GM18907 (cell line): ENCODE data around the gene DERL3.

Experiments used
- ATAC-seq: cut with Tn5 transposase; IDR thresholded peaks from one replicate; pipeline ENCODE4 v1.9.1; 2021; ENCODE audit warnings: mild to moderate bottlenecking, moderate library complexity; ENCODE audit not compliant: unreplicated experiment

The DERL3 gene

DNA sequence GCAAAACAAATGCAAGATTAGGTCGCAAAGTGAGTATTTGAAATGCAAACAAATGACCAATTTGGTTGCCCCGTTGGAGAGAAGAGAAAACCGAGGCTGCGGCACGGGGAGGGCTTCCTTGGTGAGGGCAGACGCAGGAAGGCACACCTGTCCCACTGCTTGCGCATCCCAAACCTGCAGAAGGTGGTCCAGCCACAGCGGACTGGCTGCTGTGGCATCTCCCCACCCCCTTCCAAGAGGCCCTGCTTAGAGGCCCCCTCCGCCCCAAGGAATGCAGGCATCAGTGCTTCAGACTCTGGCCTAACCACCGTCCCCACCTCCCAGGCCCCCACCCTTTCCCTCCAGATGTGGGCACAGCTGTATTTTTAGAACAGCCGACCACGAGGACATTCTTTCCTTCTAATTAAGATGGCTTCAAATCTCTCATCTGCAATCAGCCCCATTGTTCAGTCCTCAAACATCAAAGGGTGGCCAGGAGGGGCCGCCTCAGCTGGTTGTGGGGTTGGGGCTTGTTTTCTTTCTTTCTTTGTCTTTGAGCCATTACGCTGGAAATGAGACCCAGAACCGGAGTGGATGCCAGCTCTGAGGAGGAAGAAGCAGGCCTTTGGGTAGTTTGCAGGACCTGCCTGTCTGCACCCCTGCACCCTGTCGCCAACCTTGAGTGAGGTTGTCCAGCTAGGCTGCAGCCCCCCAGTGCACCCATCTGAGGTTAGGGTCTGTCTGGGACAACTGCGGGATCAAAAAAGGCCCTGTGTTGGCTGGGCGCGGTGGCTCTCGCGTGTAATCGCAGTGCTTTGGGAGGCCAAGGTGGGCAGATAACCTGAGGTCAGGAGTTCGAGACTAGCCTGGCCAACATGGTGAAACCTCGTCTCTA is 9.4 kb upstream of the DERL3 start:
- ATAC-seq, result no peak

GRCh38 chr22:23847310-23847920 is 8.6 kb upstream of the DERL3 start:
- no peak for ATAC-seq

GRCh38 chr22:23846081-23846469 is 7.3 kb upstream of the DERL3 start:
- ATAC-seq, result no peak

DNA sequence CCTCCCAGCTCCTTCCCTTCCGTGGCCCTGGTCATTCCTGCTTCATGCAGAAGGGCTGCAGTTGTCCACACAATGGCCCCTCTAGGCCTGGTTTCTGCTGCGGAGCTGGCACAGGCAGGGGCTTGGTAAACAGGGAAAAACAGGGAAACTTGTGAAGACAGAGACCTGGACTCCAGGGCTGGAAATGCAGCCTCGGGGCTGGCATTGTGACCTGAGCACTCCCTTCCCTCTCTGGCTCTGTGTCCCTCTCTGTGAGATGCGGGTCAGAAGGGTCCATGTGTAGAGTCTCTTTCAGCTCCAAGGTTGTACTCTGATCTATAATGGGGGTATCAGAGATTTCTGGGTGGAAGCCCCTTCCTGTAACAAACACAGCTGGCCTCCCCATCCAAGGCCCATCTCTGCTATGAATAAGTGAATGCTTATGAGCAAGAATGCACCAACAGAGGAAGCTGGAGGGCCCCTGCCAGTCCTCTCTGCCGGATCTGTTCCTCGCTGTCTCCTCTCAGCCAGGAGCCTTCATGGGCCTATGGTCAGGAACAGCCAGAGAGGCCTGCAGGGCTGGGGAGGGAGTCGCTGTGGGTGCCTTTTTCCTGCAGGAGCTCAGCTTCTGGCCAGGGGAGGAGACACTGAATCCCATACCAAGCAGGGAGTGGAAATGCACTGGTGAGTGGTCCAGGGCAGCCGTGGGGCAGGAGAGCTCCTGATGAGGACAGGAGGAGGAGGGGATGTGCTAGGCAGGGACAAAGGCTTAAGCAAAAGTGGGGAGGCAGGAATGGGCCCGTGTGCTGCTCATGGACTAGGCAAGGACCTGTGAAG is 6.7 kb upstream of the DERL3 start:
- no peak for ATAC-seq

GRCh38 chr22:23844739-23845202 is 6.0 kb upstream of the DERL3 start:
- ATAC-seq, result peak; percentile 5

- ATAC-seq, result no peak
Measured at GRCh38 chr22:23842599-23842998, 3.8 kb upstream of the DERL3 start.

GRCh38 chr22:23841736-23842445 is 3.1 kb upstream of the DERL3 start:
- no peak for ATAC-seq

GRCh38 chr22:23841292-23841691 is 2.5 kb upstream of the DERL3 start:
- no peak for ATAC-seq

GRCh38 chr22:23840026-23840425 is 1.2 kb upstream of the DERL3 start:
- no peak for ATAC-seq

GRCh38 chr22:23837911-23838680 is 710 bp downstream of the DERL3 start:
- peak; percentile 5 for ATAC-seq

DNA sequence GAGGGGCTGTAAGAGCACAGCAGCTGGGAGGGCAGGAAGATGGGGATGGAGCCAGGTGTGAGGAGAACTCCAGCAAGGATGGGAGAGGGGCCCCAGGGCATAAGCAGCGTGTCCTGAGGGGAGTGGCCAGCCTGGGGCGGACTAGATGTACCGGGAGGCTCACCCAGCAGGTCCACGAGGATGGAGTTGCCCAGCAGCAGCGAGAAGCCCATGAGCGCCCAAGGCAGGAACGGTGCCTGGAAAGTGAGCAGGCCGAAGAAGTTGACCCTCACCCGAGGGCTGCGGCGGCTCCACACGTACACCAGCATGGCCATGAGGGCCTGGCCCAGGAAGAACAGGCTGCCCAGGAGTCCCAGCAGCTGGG is 1.3 kb downstream of the DERL3 start:
- no peak for ATAC-seq

DNA sequence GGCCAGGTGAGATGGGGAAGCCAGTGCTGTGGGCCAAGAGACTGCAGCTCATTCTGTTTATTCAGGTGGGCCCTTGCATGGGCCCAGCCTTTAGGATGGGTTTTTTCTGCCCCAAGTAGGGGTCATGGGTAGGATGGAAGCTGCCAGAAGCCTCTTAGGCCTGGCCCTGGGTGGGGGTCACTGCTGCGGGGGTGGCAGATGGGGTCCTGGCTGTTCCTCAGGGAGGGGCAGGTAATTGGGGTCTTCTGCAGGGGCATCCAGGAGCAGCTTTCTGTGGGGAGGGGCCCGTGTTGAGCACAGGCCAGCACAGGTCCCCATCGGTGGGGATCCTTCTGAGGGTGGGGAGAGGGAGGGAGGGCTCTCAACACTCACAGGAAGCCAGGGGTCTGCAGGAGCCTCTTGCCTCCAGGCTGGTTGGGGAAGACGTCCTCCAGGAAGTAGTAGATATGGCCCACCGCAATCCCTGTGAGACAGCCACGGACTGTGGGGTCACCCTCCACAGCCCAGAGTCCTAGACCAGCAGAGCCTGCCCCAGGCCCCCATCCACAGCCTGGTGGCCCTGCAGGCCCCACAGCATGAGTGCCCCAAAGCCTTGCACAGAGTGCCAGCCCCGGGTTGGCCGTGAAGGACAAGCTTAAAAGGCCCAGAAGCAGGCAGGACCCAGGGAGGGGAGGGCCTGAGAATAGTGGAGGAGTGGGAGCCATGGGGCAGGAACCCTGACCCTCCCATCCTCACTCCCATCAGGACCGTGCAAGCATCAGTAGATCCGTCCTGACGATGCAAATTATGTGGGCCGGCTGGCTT is 1.9 kb downstream of the DERL3 start:
- no peak for ATAC-seq

GRCh38 chr22:23836281-23836680 is 2.5 kb downstream of the DERL3 start:
- no peak for ATAC-seq

DNA sequence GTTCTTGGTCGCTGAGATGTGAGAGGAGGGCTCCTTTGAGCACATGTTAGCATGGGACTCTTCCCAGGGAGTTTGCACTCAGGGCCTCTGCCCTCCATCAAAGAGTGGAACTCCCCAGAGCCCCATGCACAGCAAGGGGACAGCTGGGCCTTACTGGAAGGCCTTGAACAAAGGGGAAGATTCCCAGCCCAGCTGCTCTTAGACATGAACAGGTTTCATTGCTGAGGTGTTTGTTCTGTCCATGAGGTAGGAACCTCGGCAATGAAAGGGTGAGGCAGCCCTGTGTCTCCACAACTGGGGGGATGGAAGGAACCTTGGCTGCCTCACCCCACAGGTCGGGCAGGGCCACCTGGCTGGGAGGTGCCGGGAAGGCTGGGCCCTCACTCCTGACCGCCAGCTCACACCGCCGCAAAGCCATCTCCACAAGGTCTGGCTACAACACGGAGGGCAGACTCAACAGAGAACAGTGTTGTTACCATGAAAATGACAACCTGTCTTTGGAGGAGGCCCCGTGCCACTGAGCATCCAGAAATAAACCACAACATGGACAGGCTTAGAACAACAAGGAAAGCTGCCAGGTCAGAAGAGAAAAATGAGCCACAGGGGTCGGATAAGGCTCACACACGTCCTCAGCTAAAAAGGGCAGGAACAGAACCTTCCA is 3.2 kb downstream of the DERL3 start:
- ATAC-seq, result no peak

DNA sequence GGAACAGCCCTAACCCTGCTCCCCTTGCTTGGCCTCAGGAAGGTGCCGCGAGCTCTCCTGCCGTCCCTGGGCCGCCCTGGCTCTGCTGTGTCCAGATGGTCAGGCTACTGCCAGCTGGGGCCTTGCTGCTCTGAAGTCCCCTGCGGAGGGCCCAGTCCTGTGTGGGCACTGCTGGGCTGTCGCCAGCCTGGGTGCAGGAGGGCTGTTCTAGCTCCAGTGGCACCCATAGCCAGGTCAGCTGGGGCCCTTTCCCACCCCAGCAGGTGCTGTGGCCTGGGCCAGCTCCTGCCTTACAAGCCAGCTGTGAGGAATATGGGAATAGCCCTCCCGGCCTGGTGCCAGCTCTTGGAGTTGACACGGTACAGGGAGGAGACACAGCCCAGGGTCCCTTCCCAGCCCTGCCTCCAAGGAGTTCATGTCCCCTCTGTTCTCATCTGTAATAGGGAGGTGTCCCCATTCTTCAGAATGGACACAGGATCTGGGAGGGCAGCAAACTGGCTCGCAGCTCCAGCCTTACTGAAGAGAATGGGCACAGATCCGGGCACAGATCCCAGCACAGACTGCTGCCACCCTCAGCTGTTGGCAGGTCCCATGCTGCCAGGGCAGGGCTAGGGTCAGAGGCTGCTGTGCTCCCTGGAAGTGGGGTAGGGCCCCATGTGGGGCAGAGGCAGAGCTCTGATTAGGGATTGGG is 3.9 kb downstream of the DERL3 start:
- ATAC-seq, result no peak

GRCh38 chr22:23834406-23834792 is 4.4 kb downstream of the DERL3 start:
- ATAC-seq, result no peak

- ATAC-seq, result no peak
Measured at GRCh38 chr22:23833911-23834317, 4.9 kb downstream of the DERL3 start.

DNA sequence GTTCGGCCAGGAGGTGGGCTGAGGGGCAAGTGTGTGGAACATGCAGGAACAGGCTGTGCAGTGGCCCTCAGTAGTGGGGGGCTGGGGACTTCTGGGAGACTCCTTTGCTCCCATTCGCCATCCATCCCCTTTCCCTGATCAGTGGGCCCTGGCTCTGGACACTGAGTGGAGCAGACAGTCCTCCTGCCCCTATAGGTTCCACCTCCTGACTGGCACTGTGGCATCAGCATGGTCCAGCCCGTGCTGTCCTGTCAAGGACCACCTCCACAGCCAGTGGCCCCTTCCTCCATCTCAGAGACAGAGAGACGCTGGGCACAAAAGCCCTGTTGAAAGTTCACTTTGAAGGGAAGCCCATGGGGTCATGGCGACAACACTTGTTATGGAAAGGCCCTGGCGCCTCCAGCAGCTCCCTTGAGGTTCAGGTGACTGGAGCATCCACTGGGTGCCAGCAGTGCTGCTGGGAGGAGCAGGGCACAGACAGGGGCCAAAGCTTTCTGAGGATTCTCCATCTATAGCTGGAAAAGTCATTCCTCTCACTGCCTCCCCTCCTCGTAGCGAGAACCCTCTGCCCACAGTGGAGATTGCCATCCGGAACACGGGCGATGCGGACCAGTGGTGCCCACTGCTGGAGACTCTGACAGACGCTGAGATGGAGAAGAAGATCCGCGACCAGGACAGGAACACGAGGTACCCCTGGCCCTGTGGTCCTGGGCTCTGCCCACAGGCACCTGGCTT is 5.6 kb downstream of the DERL3 start:
- ATAC-seq, result no peak
